ENCODE results near the gene UFL1. TPM values are rescaled to one million over a fixed set of nuclear protein-coding genes. Genes with fewer than 3 reads are reported as not detected.
A peak's percentile ranks its signal among the peaks of the same experiment; 100 is the strongest.
"Not testable (repeated sequence)": the region's sequence is repeated elsewhere in the genome, so short reads cannot be mapped to it uniquely, and the experiment has no call there.

UFL1 gene
- 17.7 TPM for total RNA-seq

GRCh38 chr6:96521644-96522464 lies at the start of gene UFL1:
Gene UFL1 (plus strand): TSS chr6:96521806. CDS start chr6:96521874, 68 bp downstream.
- intact Hi-C loops (cut with DNase I), result no loop called here
- DNase-seq (ENCODE audit: extremely low spot score in 2 of 2), result peak; percentile 94 to 97
- peak within 1 kb of the TSS; percentile 94 for H3K27ac ChIP-seq

GRCh38 chr6:96472291-96472690 lies 49.3 kb upstream of the UFL1 start:
- H3K27me3 ChIP-seq; H3K4me3 ChIP-seq; H3K9me3 ChIP-seq; H3K36me3 ChIP-seq; DNase-seq (ENCODE audit: extremely low spot score in 2 of 2); H3K27ac ChIP-seq; intact Hi-C loops (cut with DNase I); H3K4me1 ChIP-seq: not testable (repeated sequence)

More at GRCh38 chr6:96521644-96522464, at the start of gene UFL1:
- Histone ChIP-seq H3K9me3 (no peaks in the 10 kb centered on the region), H3K27me3 (no peaks in the 10 kb centered on the region), H3K4me3 (peak within 1 kb of the TSS; percentile 79 to 92), H3K36me3 (peaks cover 0 to 22% of the 10 kb centered on the region in 2 donors), H3K4me1 (peaks cover 34% of the 10 kb centered on the region)
- TF ChIP-seq POLR2AphosphoS5 (IDR thresholded peaks at IDR 0.05; ENCODE audit: insufficient read depth in 1 of 2, low read depth in 1 of 2), result peak; percentile 78 to 97
- TF ChIP-seq CTCF (IDR thresholded peaks at IDR 0.05), result no peak
- peak in 1 of 2 donors; percentile 88 for TF ChIP-seq POLR2A (IDR thresholded peaks at IDR 0.05)

GRCh38 chr6:96478695-96479094 lies 42.9 kb upstream of the UFL1 start:
- Histone ChIP-seq H3K4me3 (no peak overlapping the region), H3K4me1 (no peaks in the 10 kb centered on the region), H3K27me3 (no peaks in the 10 kb centered on the region), H3K36me3 (no peaks in the 10 kb centered on the region), H3K27ac (no peak overlapping the region), H3K9me3 (no peaks in the 10 kb centered on the region)
- no peak for DNase-seq (ENCODE audit: extremely low spot score in 2 of 2)
- TF ChIP-seq POLR2A (IDR thresholded peaks at IDR 0.05) (no peak), POLR2AphosphoS5 (IDR thresholded peaks at IDR 0.05; ENCODE audit: insufficient read depth in 1 of 2, low read depth in 1 of 2) (no peak), CTCF (IDR thresholded peaks at IDR 0.05) (no peak)
- intact Hi-C loops (cut with DNase I), result no loop called here

DNA sequence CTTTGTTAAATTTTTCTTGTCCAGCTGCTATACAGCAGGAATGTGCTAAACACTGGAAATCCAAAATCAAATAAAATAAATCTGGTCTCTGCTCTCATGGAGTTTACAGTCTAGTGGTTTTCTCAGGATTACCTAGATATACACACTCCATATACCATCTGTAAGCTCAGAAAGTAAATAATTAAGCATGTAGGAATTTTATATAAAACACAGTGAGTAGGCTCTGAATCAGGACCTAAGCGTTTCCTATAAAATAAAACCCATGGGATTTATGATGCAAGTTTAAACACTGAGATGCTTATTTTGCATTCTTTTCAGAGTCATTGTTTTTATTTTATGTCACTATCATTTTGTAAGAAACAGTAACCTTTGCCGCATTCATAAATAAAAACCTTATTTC lies 29.7 kb upstream of the UFL1 start:
- TF ChIP-seq CTCF (IDR thresholded peaks at IDR 0.05), result no peak
- no peak for TF ChIP-seq POLR2A (IDR thresholded peaks at IDR 0.05)
- TF ChIP-seq POLR2AphosphoS5 (IDR thresholded peaks at IDR 0.05; ENCODE audit: insufficient read depth in 1 of 2, low read depth in 1 of 2), result no peak
- DNase-seq (ENCODE audit: extremely low spot score in 2 of 2), result no peak
- no peaks in the 10 kb centered on the region for H3K9me3 ChIP-seq
- no peaks in the 10 kb centered on the region for H3K4me1 ChIP-seq
- no peak overlapping the region for H3K4me3 ChIP-seq
- H3K36me3 ChIP-seq, result no peaks in the 10 kb centered on the region
- H3K27ac ChIP-seq, result no peak overlapping the region
- H3K27me3 ChIP-seq, result no peaks in the 10 kb centered on the region
- intact Hi-C loops (cut with DNase I), result no loop called here

DNA sequence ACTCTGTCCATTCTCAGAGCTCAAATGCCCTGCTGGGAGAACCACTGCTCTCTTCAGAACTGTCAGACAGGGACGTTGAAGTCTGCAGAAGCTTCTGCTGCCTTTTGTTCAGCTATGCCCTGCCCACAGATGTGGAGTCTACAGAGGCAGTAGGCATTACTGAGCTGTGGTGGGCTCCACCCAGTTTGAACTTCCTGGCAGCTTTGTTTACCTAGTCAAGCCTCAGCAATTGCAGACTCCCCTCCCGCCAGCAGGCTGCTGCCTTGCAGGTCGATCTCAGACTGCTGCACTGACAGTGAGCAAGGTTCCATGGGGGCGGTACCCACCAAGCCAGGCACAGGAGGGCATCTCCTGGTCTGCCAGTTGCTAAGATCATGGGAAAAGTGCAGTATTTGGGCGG lies 21.8 kb upstream of the UFL1 start:
- H3K4me3 ChIP-seq, result no peak overlapping the region
- H3K4me1 ChIP-seq, result no peaks in the 10 kb centered on the region
- H3K36me3 ChIP-seq, result no peaks in the 10 kb centered on the region
- intact Hi-C loops (cut with DNase I), result no loop called here
- H3K27me3 ChIP-seq, result no peaks in the 10 kb centered on the region
- TF ChIP-seq CTCF (IDR thresholded peaks at IDR 0.05) (no peak), POLR2AphosphoS5 (IDR thresholded peaks at IDR 0.05; ENCODE audit: insufficient read depth in 1 of 2, low read depth in 1 of 2) (no peak), POLR2A (IDR thresholded peaks at IDR 0.05) (no peak)
- DNase-seq (ENCODE audit: extremely low spot score in 2 of 2), result no peak
- H3K9me3 ChIP-seq, result no peaks in the 10 kb centered on the region
- no peak overlapping the region for H3K27ac ChIP-seq
